ENCODE results near the gene ZBTB46.
"Not testable (repeated sequence)": the region's sequence is repeated elsewhere in the genome, so short reads cannot be mapped to it uniquely, and the experiment has no call there.

The ZBTB46 gene

GRCh38 chr20:63830841-63831588 is at the start of gene ZBTB46:
Gene ZBTB46, minus strand, starts transcription at chr20:63831264. Its CDS starts 40,507 bp downstream, at chr20:63790757.
- DNase-seq (ENCODE audit: low read depth) = no peak

GRCh38 chr20:63878899-63879663 is 48.0 kb upstream of the ZBTB46 start:
- no peak for DNase-seq (ENCODE audit: low read depth)

GRCh38 chr20:63877755-63878470 is 46.8 kb upstream of the ZBTB46 start:
- no peak for DNase-seq (ENCODE audit: low read depth)

- no peak for DNase-seq (ENCODE audit: low read depth)
Observed at GRCh38 chr20:63876489-63877036, 45.5 kb upstream of the ZBTB46 start.

GRCh38 chr20:63874241-63874640 is 43.2 kb upstream of the ZBTB46 start:
- DNase-seq (ENCODE audit: low read depth) = not testable (repeated sequence)

GRCh38 chr20:63873477-63873971 is 42.5 kb upstream of the ZBTB46 start:
- DNase-seq (ENCODE audit: low read depth) = peak; percentile 61

- no peak for DNase-seq (ENCODE audit: low read depth)
Observed at GRCh38 chr20:63868264-63868663, 37.2 kb upstream of the ZBTB46 start.

GRCh38 chr20:63867042-63867441 is 36.0 kb upstream of the ZBTB46 start:
- DNase-seq (ENCODE audit: low read depth) = not testable (repeated sequence)

- DNase-seq (ENCODE audit: low read depth) = peak; percentile 97
Observed at GRCh38 chr20:63864978-63865640, 34.0 kb upstream of the ZBTB46 start, which contains the start of gene TPD52L2. Gene TPD52L2, plus strand, starts transcription at chr20:63865270. Its CDS starts 96 bp downstream, at chr20:63865366.

GRCh38 chr20:63864545-63864977 is 33.5 kb upstream of the ZBTB46 start:
- no peak for DNase-seq (ENCODE audit: low read depth)

GRCh38 chr20:63863798-63864544 is 32.9 kb upstream of the ZBTB46 start:
- DNase-seq (ENCODE audit: low read depth) = peak; percentile 56

- no peak for DNase-seq (ENCODE audit: low read depth)
Observed at GRCh38 chr20:63863021-63863797, 32.1 kb upstream of the ZBTB46 start.

GRCh38 chr20:63861981-63862901 is 31.2 kb upstream of the ZBTB46 start:
- no peak for DNase-seq (ENCODE audit: low read depth)

GRCh38 chr20:63861365-63861934 is 30.4 kb upstream of the ZBTB46 start, which contains the start of gene ABHD16B:
Gene ABHD16B, plus strand, starts transcription at chr20:63861498. Its CDS starts 43 bp downstream, at chr20:63861541.
- no peak for DNase-seq (ENCODE audit: low read depth)

GRCh38 chr20:63860325-63861051 is 29.4 kb upstream of the ZBTB46 start:
- DNase-seq (ENCODE audit: low read depth) = no peak

GRCh38 chr20:63859166-63859699 is 28.2 kb upstream of the ZBTB46 start:
- DNase-seq (ENCODE audit: low read depth) = no peak
